ENCODE results near the gene GNB5.

DNA sequence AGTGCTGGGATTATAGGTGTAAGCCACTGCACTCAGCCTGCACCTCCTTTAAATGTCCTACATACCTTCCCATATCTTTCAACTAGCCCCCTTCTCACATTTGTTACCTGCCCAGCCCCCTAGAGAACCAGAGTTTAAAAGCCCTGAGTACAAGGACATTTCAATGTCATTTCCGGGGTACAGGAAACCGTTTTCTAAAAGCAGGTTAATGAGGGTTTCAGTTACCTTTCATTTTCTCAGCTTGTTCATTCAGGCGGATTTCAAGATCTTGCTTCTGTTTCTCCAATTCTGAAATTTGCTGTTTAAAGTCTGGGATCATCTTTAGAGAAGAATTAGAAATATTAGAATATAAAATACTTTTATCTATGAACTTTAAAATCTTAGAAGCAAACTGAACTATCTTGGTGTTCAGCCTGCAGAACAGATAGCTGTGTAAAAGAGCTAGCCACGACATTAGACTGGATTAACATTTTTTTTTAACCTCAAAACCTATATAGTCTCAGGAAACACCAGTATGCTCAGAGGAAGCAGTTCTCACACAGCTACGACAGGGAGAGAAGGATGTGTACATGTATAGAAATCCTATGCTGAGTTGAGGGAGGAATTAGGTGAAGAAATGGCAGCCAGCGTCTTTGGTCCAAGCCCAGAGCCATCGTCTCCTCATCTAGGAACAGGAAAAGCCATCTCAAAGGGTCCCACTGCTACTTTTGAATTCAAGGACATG lies 29.9 kb upstream of the GNB5 start:
- TF ChIP-seq, protein P1, sequence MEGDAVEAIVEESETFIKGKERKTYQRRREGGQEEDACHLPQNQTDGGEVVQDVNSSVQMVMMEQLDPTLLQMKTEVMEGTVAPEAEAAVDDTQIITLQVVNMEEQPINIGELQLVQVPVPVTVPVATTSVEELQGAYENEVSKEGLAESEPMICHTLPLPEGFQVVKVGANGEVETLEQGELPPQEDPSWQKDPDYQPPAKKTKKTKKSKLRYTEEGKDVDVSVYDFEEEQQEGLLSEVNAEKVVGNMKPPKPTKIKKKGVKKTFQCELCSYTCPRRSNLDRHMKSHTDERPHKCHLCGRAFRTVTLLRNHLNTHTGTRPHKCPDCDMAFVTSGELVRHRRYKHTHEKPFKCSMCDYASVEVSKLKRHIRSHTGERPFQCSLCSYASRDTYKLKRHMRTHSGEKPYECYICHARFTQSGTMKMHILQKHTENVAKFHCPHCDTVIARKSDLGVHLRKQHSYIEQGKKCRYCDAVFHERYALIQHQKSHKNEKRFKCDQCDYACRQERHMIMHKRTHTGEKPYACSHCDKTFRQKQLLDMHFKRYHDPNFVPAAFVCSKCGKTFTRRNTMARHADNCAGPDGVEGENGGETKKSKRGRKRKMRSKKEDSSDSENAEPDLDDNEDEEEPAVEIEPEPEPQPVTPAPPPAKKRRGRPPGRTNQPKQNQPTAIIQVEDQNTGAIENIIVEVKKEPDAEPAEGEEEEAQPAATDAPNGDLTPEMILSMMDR (conservative IDR thresholded peaks at IDR 0.05): no peak
- no peak for TF ChIP-seq ZFX (IDR thresholded peaks at IDR 0.05)
